Mesodermal cell (in vitro differentiated cells): ENCODE data around the gene LINC01488.

Source experiments
- H3K27ac ChIP-seq: 2 replicates; pipeline ENCODE4 v1.7.0; 2013; ENCODE audit warnings: mild to moderate bottlenecking, low read depth, low read length, moderate library complexity; ENCODE audit not compliant: severe bottlenecking
- H3K36me3 ChIP-seq: 2 replicates; pipeline ENCODE4 v1.7.1; 2013; ENCODE audit warnings: mild to moderate bottlenecking, low read length, moderate library complexity; ENCODE audit not compliant: control insufficient read depth, insufficient read depth
- H3K4me1 ChIP-seq: one replicate; pipeline ENCODE4 v1.7.1; 2013; ENCODE audit warnings: mild to moderate bottlenecking, low read length; ENCODE audit not compliant: insufficient read depth, control insufficient read depth, poor library complexity, severe bottlenecking
- H3K4me3 ChIP-seq: 2 replicates; pipeline ENCODE4 v1.7.0; 2013; ENCODE audit warnings: low read length, control low read depth, mild to moderate bottlenecking; ENCODE audit not compliant: insufficient read depth, poor library complexity, severe bottlenecking; ENCODE audit errors: extremely low read depth
- H3K9me3 ChIP-seq: 2 replicates; pipeline ENCODE4 v1.7.1; 2013; ENCODE audit warnings: mild to moderate bottlenecking, low read length, moderate library complexity; ENCODE audit not compliant: control insufficient read depth
- WGBS, 2 experiments: methylation state at CpG; one replicate each; pipeline ENCODE4 v1.1.5; 2013; ENCODE audit warnings: missing lambda C conversion rate in 2 of 2; ENCODE audit not compliant: insufficient coverage in 2 of 2; 5-methylcytosine and 5-hydroxymethylcytosine counted together

LINC01488 gene

GRCh38 chr11:69489746-69490365, 8.4 kb downstream of the LINC01488 start:
- Histone ChIP-seq H3K36me3 (no peaks in the 10 kb centered on the region), H3K27ac (no peak overlapping the region), H3K4me1 (peaks cover 39% of the 10 kb centered on the region), H3K9me3 (no peaks in the 10 kb centered on the region), H3K4me3 (no peak overlapping the region)
- WGBS, 2 experiments: 92% methylated on average over 9 to 11 of the region's 11 CpGs

- H3K4me3 ChIP-seq: no peak overlapping the region
- no peak overlapping the region for H3K27ac ChIP-seq
- H3K36me3 ChIP-seq: no peaks in the 10 kb centered on the region
- H3K4me1 ChIP-seq: peaks cover 34% of the 10 kb centered on the region
- 93 to 96% methylated on average over 10 of the region's 10 CpGs for WGBS, 2 experiments
- no peaks in the 10 kb centered on the region for H3K9me3 ChIP-seq
Measured at GRCh38 chr11:69490516-69490915, 9.1 kb downstream of the LINC01488 start.

GRCh38 chr11:69491071-69492031, 9.9 kb downstream of the LINC01488 start:
- Histone ChIP-seq H3K27ac (no peak overlapping the region), H3K4me3 (no peak overlapping the region), H3K36me3 (no peaks in the 10 kb centered on the region), H3K9me3 (no peaks in the 10 kb centered on the region), H3K4me1 (peaks cover 40% of the 10 kb centered on the region)
- 92 to 93% methylated on average over 19 of the region's 22 CpGs for WGBS, 2 experiments

- H3K36me3 ChIP-seq: no peaks in the 10 kb centered on the region
- H3K4me1 ChIP-seq: peaks cover 46% of the 10 kb centered on the region
- whole genome bisulfite sequencing, 2 experiments: 89% methylated on average over 22 of the region's 27 CpGs
- no peak overlapping the region for H3K4me3 ChIP-seq
- H3K9me3 ChIP-seq: no peaks in the 10 kb centered on the region
- no peak overlapping the region for H3K27ac ChIP-seq
Measured at GRCh38 chr11:69492201-69492991, 10.9 kb downstream of the LINC01488 start.

GRCh38 chr11:69493931-69494821, 12.7 kb downstream of the LINC01488 start:
- H3K36me3 ChIP-seq: no peaks in the 10 kb centered on the region
- 90 to 92% methylated on average over 24 to 27 of the region's 27 CpGs for WGBS, 2 experiments
- H3K9me3 ChIP-seq: no peaks in the 10 kb centered on the region
- no peak overlapping the region for H3K27ac ChIP-seq
- H3K4me3 ChIP-seq: no peak overlapping the region
- peaks cover 46% of the 10 kb centered on the region for H3K4me1 ChIP-seq

GRCh38 chr11:69494851-69495250, 13.4 kb downstream of the LINC01488 start:
- Histone ChIP-seq H3K36me3 (no peaks in the 10 kb centered on the region), H3K9me3 (no peaks in the 10 kb centered on the region), H3K27ac (no peak overlapping the region), H3K4me3 (no peak overlapping the region), H3K4me1 (peaks cover 39% of the 10 kb centered on the region)
- WGBS, 2 experiments: 88 to 94% methylated on average over 4 to 6 of the region's 7 CpGs

- Histone ChIP-seq H3K4me1 (peaks cover 39% of the 10 kb centered on the region), H3K27ac (no peak overlapping the region), H3K9me3 (no peaks in the 10 kb centered on the region), H3K36me3 (no peaks in the 10 kb centered on the region), H3K4me3 (no peak overlapping the region)
- WGBS, 2 experiments: 92 to 100% methylated on average over 5 to 9 of the region's 12 CpGs
Measured at GRCh38 chr11:69495441-69496201, 14.2 kb downstream of the LINC01488 start.

GRCh38 chr11:69496202-69496557, 14.7 kb downstream of the LINC01488 start:
- 85 to 94% methylated on average over 7 to 10 of the region's 10 CpGs for WGBS, 2 experiments
- no peak overlapping the region for H3K4me3 ChIP-seq
- H3K4me1 ChIP-seq: peaks cover 39% of the 10 kb centered on the region
- no peaks in the 10 kb centered on the region for H3K36me3 ChIP-seq
- no peaks in the 10 kb centered on the region for H3K9me3 ChIP-seq
- peak overlapping the region; percentile 90 for H3K27ac ChIP-seq

- no peaks in the 10 kb centered on the region for H3K36me3 ChIP-seq
- no peak overlapping the region for H3K4me3 ChIP-seq
- WGBS, 2 experiments: 95 to 96% methylated on average over 4 to 5 of the region's 12 CpGs
- peaks cover 39% of the 10 kb centered on the region for H3K4me1 ChIP-seq
- H3K9me3 ChIP-seq: no peaks in the 10 kb centered on the region
- peak overlapping the region; percentile 90 for H3K27ac ChIP-seq
Measured at GRCh38 chr11:69496631-69497220, 15.3 kb downstream of the LINC01488 start.
